ENCODE measurements around the gene RFX8.
A peak's percentile ranks its signal among the peaks of the same experiment; 100 is the strongest.

RFX8 gene

GRCh38 chr2:101410746-101411145, 64.2 kb downstream of the RFX8 start:
- no peak for DNase-seq (ENCODE audit: low read depth, low spot score)

GRCh38 chr2:101410114-101410513, 64.8 kb downstream of the RFX8 start:
- DNase-seq (ENCODE audit: low read depth, low spot score), result no peak

- no peak for DNase-seq (ENCODE audit: low read depth, low spot score)
Observed at GRCh38 chr2:101409699-101410098, 65.2 kb downstream of the RFX8 start.

GRCh38 chr2:101408925-101409324, 66.0 kb downstream of the RFX8 start:
- no peak for DNase-seq (ENCODE audit: low read depth, low spot score)

GRCh38 chr2:101405351-101405899, 69.5 kb downstream of the RFX8 start:
- DNase-seq (ENCODE audit: low read depth, low spot score), result no peak

GRCh38 chr2:101403745-101404144, 71.2 kb downstream of the RFX8 start:
- DNase-seq (ENCODE audit: low read depth, low spot score), result no peak

- no peak for DNase-seq (ENCODE audit: low read depth, low spot score)
Observed at GRCh38 chr2:101402630-101403029, 72.3 kb downstream of the RFX8 start.

- no peak for DNase-seq (ENCODE audit: low read depth, low spot score)
Observed at GRCh38 chr2:101401906-101402305, 73.0 kb downstream of the RFX8 start.

- no peak for DNase-seq (ENCODE audit: low read depth, low spot score)
Observed at GRCh38 chr2:101401326-101401665, 73.6 kb downstream of the RFX8 start.

GRCh38 chr2:101400506-101401325, 74.2 kb downstream of the RFX8 start:
- DNase-seq (ENCODE audit: low read depth, low spot score), result no peak

GRCh38 chr2:101400048-101400447, 74.9 kb downstream of the RFX8 start:
- DNase-seq (ENCODE audit: low read depth, low spot score), result no peak

GRCh38 chr2:101399021-101399799, 75.7 kb downstream of the RFX8 start:
- no peak for DNase-seq (ENCODE audit: low read depth, low spot score)

- no peak for DNase-seq (ENCODE audit: low read depth, low spot score)
Observed at GRCh38 chr2:101398116-101398821, 76.6 kb downstream of the RFX8 start.

- no peak for DNase-seq (ENCODE audit: low read depth, low spot score)
Observed at GRCh38 chr2:101396316-101396717, 78.6 kb downstream of the RFX8 start.

GRCh38 chr2:101395545-101396315, 79.2 kb downstream of the RFX8 start:
- DNase-seq (ENCODE audit: low read depth, low spot score), result no peak

- no peak for DNase-seq (ENCODE audit: low read depth, low spot score)
Observed at GRCh38 chr2:101388232-101388631, 86.7 kb downstream of the RFX8 start.

- peak; percentile 78 for DNase-seq (ENCODE audit: low read depth, low spot score)
Observed at GRCh38 chr2:101387151-101387834, 87.6 kb downstream of the RFX8 start, which contains the start of gene CREG2. CREG2 (minus strand) TSS chr2:101387503; CDS start chr2:101387457, 46 bp downstream.

GRCh38 chr2:101386599-101387150, 88.2 kb downstream of the RFX8 start:
- no peak for DNase-seq (ENCODE audit: low read depth, low spot score)

GRCh38 chr2:101383016-101383541, 91.8 kb downstream of the RFX8 start:
- DNase-seq (ENCODE audit: low read depth, low spot score), result no peak

GRCh38 chr2:101382442-101382841, 92.5 kb downstream of the RFX8 start:
- no peak for DNase-seq (ENCODE audit: low read depth, low spot score)
